WTC11 (cell line): ENCODE data around the gene FZD1. TPM values are rescaled to one million over a fixed set of nuclear protein-coding genes. Genes with fewer than 3 reads are reported as not detected.

Source experiments
- ATAC-seq: fragments of 200-7000 bp; cut with Tn5 transposase; 2 replicates; pipeline ENCODE4 v1.10.0; 2021; ENCODE audit warnings: mild to moderate bottlenecking, moderate library complexity
- CTCF ChIA-PET: fragments of 300-600 bp; sonication (Branson Sonifier 250); formaldehyde crosslinking; loops from one replicate; lab custom pipeline; 2021; ENCODE audit warnings: antibody characterized with exemption; lab: Charles Lee
- POLR2A ChIA-PET: fragments of 350-600 bp; sonication (Branson Sonifier 250); formaldehyde crosslinking; loops from one replicate; lab custom pipeline; 2021; ENCODE audit warnings: antibody characterized with exemption; lab: Charles Lee
- DNase-seq: peaks from one replicate; pipeline ENCODE4 v3.0.0; 2021; ENCODE audit warnings: low spot score
- H3K27ac Mint-ChIP-seq: 2 replicates; pipeline ENCODE4 v1.8.0; 2021; ENCODE audit warnings: mixed read lengths
- H3K27me3 Mint-ChIP-seq: 2 replicates; pipeline ENCODE4 v1.8.0; 2021; ENCODE audit warnings: low read depth, mild to moderate bottlenecking, moderate library complexity, mixed read lengths
- H3K36me3 Mint-ChIP-seq: 2 replicates; pipeline ENCODE4 v1.8.0; 2021; ENCODE audit warnings: mixed read lengths
- H3K4me1 Mint-ChIP-seq: 2 replicates; pipeline ENCODE4 v1.8.0; 2022; ENCODE audit warnings: mixed read lengths
- H3K4me3 Mint-ChIP-seq: 2 replicates; pipeline ENCODE4 v1.8.0; 2021; ENCODE audit warnings: mild to moderate bottlenecking, moderate library complexity, mixed read lengths
- H3K9me3 Mint-ChIP-seq: 2 replicates; pipeline ENCODE4 v1.8.0; 2021; ENCODE audit warnings: mixed read lengths
- AR ChIP-seq: fragments of 250-450 bp; sonication (Bioruptor Pico); IDR thresholded peaks from 2 replicates; pipeline ENCODE4 v1.9.0; 2021; ENCODE audit warnings: mild to moderate bottlenecking
- ATF2 ChIP-seq: sonication (generic); formaldehyde crosslinking; IDR thresholded peaks from 2 replicates; pipeline ENCODE4 v1.8.1; 2022; ENCODE audit warnings: low read depth, missing genetic modification reagents, borderline replicate concordance
- ATF6 ChIP-seq: sonication (generic); formaldehyde crosslinking; IDR thresholded peaks from 2 replicates; pipeline ENCODE4 v1.8.1; 2023; ENCODE audit warnings: mild to moderate bottlenecking, missing genetic modification reagents
- CDX4 ChIP-seq: fragments of 250-450 bp; sonication (Bioruptor Pico); IDR thresholded peaks from 2 replicates; pipeline ENCODE4 v1.9.0; 2021; ENCODE audit warnings: moderate library complexity, mild to moderate bottlenecking, inconsistent platforms, borderline replicate concordance
- CREM ChIP-seq: sonication (generic); formaldehyde crosslinking; IDR thresholded peaks from 2 replicates; pipeline ENCODE4 v1.8.1; 2022; ENCODE audit warnings: mild to moderate bottlenecking, missing genetic modification reagents, moderate library complexity
- E2F5 ChIP-seq: sonication (generic); formaldehyde crosslinking; IDR thresholded peaks from 2 replicates; pipeline ENCODE4 v1.8.1; 2022; ENCODE audit warnings: mild to moderate bottlenecking, moderate library complexity, missing genetic modification reagents
- ERG ChIP-seq: fragments of 250-450 bp; sonication (Bioruptor Pico); IDR thresholded peaks from 2 replicates; pipeline ENCODE4 v1.8.0; 2021; ENCODE audit warnings: mild to moderate bottlenecking
- FOXK1 ChIP-seq: sonication (generic); formaldehyde crosslinking; IDR thresholded peaks from 2 replicates; pipeline ENCODE4 v1.8.0; 2022; ENCODE audit warnings: mild to moderate bottlenecking, moderate library complexity, missing genetic modification reagents
- FOXP4 ChIP-seq: sonication (generic); formaldehyde crosslinking; IDR thresholded peaks from 2 replicates; pipeline ENCODE4 v1.8.0; 2022; ENCODE audit warnings: mild to moderate bottlenecking, missing genetic modification reagents
- GTF2I ChIP-seq: fragments of 250-450 bp; sonication (Bioruptor Pico); conservative IDR thresholded peaks from 2 replicates; pipeline ENCODE4 v1.4.0; 2021; ENCODE audit warnings: mild to moderate bottlenecking
- JAZF1 ChIP-seq: fragments of 250-450 bp; sonication (Bioruptor Pico); IDR thresholded peaks from 2 replicates; pipeline ENCODE4 v1.9.0; 2021; ENCODE audit warnings: moderate library complexity, mild to moderate bottlenecking, inconsistent platforms
- JUN ChIP-seq: sonication (generic); formaldehyde crosslinking; IDR thresholded peaks from 2 replicates; pipeline ENCODE4 v1.8.0; 2023; ENCODE audit warnings: mild to moderate bottlenecking, missing genetic modification reagents
- NFATC4 ChIP-seq: fragments of 250-450 bp; sonication (Bioruptor Pico); IDR thresholded peaks from 2 replicates; pipeline ENCODE4 v1.9.0; 2021; ENCODE audit warnings: mild to moderate bottlenecking
- RORB ChIP-seq: fragments of 250-450 bp; sonication (Bioruptor Pico); IDR thresholded peaks from 2 replicates; pipeline ENCODE4 v1.9.0; 2021; ENCODE audit warnings: mild to moderate bottlenecking
- SMAD4 ChIP-seq: sonication (generic); formaldehyde crosslinking; IDR thresholded peaks from 2 replicates; pipeline ENCODE4 v1.8.0; 2022; ENCODE audit warnings: mild to moderate bottlenecking, missing genetic modification reagents
- TEAD4 ChIP-seq: sonication (generic); formaldehyde crosslinking; IDR thresholded peaks from 2 replicates; pipeline ENCODE4 v1.8.0; 2022; ENCODE audit warnings: mild to moderate bottlenecking, missing genetic modification reagents
- ZBTB43 ChIP-seq: sonication (generic); formaldehyde crosslinking; IDR thresholded peaks from 2 replicates; pipeline ENCODE4 v1.8.1; 2023; ENCODE audit warnings: mild to moderate bottlenecking, missing genetic modification reagents
- ZNF317 ChIP-seq: sonication (generic); formaldehyde crosslinking; IDR thresholded peaks from 2 replicates; pipeline ENCODE4 v1.8.1; 2023; ENCODE audit warnings: low read depth, mild to moderate bottlenecking, moderate library complexity, missing genetic modification reagents, borderline replicate concordance
- ZNF423 ChIP-seq: fragments of 250-450 bp; sonication (Bioruptor Pico); IDR thresholded peaks from 2 replicates; pipeline ENCODE4 v2.1.2; 2022; ENCODE audit warnings: mild to moderate bottlenecking, moderate library complexity
- total RNA-seq: library from RNA; stranded (reverse); gene quantifications from 3 replicates; pipeline ENCODE4 v1.2.3, GENCODE V29; 2021

FZD1 gene
- total RNA-seq, 1 experiment from 2014 or later = 2.0 TPM

- no peak for TF ChIP-seq ATF6 (CRISPR knock-in tag)
- no peak for TF ChIP-seq ZNF317 (CRISPR knock-in tag)
- no peak for TF ChIP-seq E2F5 (CRISPR knock-in tag)
- TF ChIP-seq FOXP4 (CRISPR knock-in tag) = no peak
- TF ChIP-seq GTF2I (CRISPR knock-in tag) = no peak
- TF ChIP-seq ZBTB43 (CRISPR knock-in tag) = no peak
- TF ChIP-seq RORB = no peak
- no peak for TF ChIP-seq NFATC4 (CRISPR knock-in tag)
- TF ChIP-seq ERG (CRISPR knock-in tag) = no peak
- no peak for TF ChIP-seq SMAD4
- TF ChIP-seq TEAD4 = no peak
- no peak for TF ChIP-seq CDX4 (CRISPR knock-in tag)
- TF ChIP-seq JAZF1 (CRISPR knock-in tag) = no peak
- no peak for TF ChIP-seq AR (CRISPR knock-in tag)
- no peak for TF ChIP-seq ATF2 (CRISPR knock-in tag)
- TF ChIP-seq JUN (CRISPR knock-in tag) = no peak
- no peak for TF ChIP-seq CREM
- no peak for TF ChIP-seq ZNF423 (CRISPR knock-in tag)
- TF ChIP-seq FOXK1 (CRISPR knock-in tag) = no peak
- TF ChIP-seq, all 79 proteins: peak for 0
- Mint-ChIP-seq H3K36me3 (no peaks in the 10 kb centered on the region), H3K27me3 (peaks cover 38% of the 10 kb centered on the region), H3K4me3 (no peak overlapping the region), H3K9me3 (no peaks in the 10 kb centered on the region), H3K27ac (no peak overlapping the region), H3K4me1 (peaks cover 25% of the 10 kb centered on the region)
- CTCF ChIA-PET = interaction anchor here (0.7 to 1.5 kb wide), 12 partner anchors 9 to 565 kb away, joined by 3 to 7 read pairs (median 4); no protein-coding TSS in a partner anchor
- DNase-seq = no peak
- POLR2A ChIA-PET = no interaction called here
- no peak for ATAC-seq
Measured at GRCh38 chr7:91287371-91288084, 23.3 kb downstream of the FZD1 start.
